Activated CD8-positive, alpha-beta memory T cell treated with anti-CD3 and anti-CD28 coated beads, Interleukin-2, amount 50 U/mL, for 24 hours (primary cell): ENCODE results near the gene RINT1.

ENCODE experiments used
- DNase-seq: peaks from one replicate; pipeline ENCODE4 v3.0.0-alpha.2; 2020; ENCODE audit errors: extremely low read depth

Gene RINT1

GRCh38 chr7:105599551-105599950, 67.5 kb downstream of the RINT1 start:
- DNase-seq: no peak

GRCh38 chr7:105600720-105601550, 68.9 kb downstream of the RINT1 start:
- no peak for DNase-seq

- no peak for DNase-seq
Observed at GRCh38 chr7:105602325-105603305, 70.6 kb downstream of the RINT1 start.

GRCh38 chr7:105610165-105610930, 78.3 kb downstream of the RINT1 start:
- DNase-seq: no peak

- no peak for DNase-seq
Observed at GRCh38 chr7:105611856-105612775, 80.1 kb downstream of the RINT1 start.

GRCh38 chr7:105612806-105613205, 80.8 kb downstream of the RINT1 start:
- DNase-seq: no peak

GRCh38 chr7:105613611-105614330, 81.8 kb downstream of the RINT1 start:
- DNase-seq: no peak

- DNase-seq: no peak
Observed at GRCh38 chr7:105614341-105614840, 82.4 kb downstream of the RINT1 start.
